Muscle layer of duodenum (tissue), 2 donors: ENCODE results near the gene SPIRE2.

Experiments
- H3K27ac ChIP-seq: one replicate; pipeline ENCODE4 v1.7.0; 2013; ENCODE audit warnings: mild to moderate bottlenecking, low read length
- H3K27me3 ChIP-seq: one replicate; pipeline ENCODE4 v1.7.0; 2013; ENCODE audit warnings: low read depth, mild to moderate bottlenecking, control low read depth, low read length
- H3K36me3 ChIP-seq, 2 donors: one replicate each; pipeline ENCODE4 v1.7.0; 2013; ENCODE audit warnings: low read length in 2 of 2, control low read depth in 1 of 2, mild to moderate bottlenecking in 1 of 2; ENCODE audit not compliant: insufficient read depth in 2 of 2, control insufficient read depth in 1 of 2
- H3K4me1 ChIP-seq, 2 donors: one replicate each; pipeline ENCODE4 v1.7.0; 2013; ENCODE audit warnings: low read length in 2 of 2, mild to moderate bottlenecking in 2 of 2, control low read depth in 1 of 2, moderate library complexity in 1 of 2; ENCODE audit not compliant: insufficient read depth in 2 of 2, control insufficient read depth in 1 of 2
- H3K4me3 ChIP-seq, 2 donors: one replicate each; pipeline ENCODE4 v1.7.0; 2013; ENCODE audit warnings: low read length in 2 of 2, low read depth in 1 of 2, mild to moderate bottlenecking in 1 of 2
- H3K9me3 ChIP-seq, 2 donors: one replicate each; pipeline ENCODE4 v1.7.0; 2013; ENCODE audit warnings: low read length in 2 of 2, control low read depth in 1 of 2, mild to moderate bottlenecking in 1 of 2; ENCODE audit not compliant: control insufficient read depth in 1 of 2
- donor health status: healthy.

SPIRE2 gene

DNA sequence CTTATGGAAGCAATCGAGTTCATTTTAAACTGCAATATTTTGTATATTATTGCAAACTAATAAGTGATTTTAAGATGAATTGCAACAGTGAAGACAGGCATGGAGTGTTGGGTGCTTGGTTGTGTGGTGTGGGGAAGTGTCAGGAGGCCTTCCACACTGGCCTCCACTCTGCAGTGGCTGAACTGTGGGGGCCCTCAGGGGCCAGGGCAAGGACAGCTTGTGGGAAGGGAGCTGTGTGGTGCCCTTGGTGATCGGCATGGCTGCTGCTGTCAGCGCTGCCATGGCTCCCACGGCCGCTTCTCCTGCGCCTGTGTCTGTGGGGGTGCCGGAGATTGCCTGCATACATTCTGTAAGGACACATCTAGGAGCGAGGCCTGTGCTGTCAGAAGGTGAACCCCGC is 64.4 kb downstream of the SPIRE2 start:
- H3K9me3 ChIP-seq, result no peaks in the 10 kb centered on the region
- H3K4me1 ChIP-seq, result peaks cover 0 to 6% of the 10 kb centered on the region in 2 donors
- H3K4me3 ChIP-seq, result no peak overlapping the region
- H3K27ac ChIP-seq, result no peak overlapping the region
- H3K27me3 ChIP-seq, result no peaks in the 10 kb centered on the region
- peaks cover 42 to 81% of the 10 kb centered on the region in 2 donors for H3K36me3 ChIP-seq

DNA sequence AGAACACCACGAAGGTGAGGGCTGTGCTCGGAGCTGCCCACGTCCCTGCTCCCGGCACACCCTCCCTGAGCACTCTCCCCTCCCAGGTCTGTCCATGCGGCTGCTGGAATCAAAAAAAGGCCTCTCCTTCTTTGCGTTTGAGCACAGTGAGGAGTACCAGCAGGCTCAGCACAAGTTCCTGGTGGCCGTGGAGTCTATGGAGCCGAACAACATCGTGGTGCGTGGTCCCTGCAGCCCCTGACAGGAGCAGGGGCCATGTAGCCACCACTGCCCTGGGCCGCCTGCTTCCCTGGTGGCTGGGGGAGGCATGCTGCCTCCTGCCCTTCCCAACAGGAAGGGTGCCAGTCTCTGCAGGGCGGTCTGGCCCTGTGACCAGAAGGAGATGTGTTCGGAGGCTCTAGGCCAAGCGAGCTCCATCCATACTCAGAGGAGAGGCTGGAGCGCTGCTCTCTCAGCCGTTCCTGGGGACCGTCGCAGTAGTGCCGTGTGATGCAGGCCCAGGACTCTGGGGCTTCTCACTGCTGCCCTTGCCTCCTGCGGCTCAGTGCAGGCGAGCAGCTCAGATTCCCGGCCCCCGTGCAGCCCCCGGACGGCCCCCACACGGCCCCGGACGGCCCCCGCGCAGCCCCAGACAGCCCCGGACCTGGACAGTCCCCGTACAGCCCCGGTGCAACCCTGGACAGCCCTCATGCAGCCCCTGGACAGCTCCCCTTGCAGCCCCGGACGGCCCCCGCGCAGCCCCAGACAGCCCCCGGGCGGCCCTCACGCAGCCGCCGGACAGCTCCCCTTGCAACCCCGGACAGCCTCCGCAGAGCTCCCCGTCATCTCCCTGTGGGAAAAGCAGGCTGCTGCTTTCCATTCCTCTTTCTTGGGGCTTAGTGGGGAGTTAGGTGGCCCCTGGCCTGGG is 65.6 kb downstream of the SPIRE2 start:
- H3K4me1 ChIP-seq, result peaks cover 0 to 6% of the 10 kb centered on the region in 2 donors
- H3K36me3 ChIP-seq, result peaks cover 44 to 82% of the 10 kb centered on the region in 2 donors
- no peak overlapping the region for H3K4me3 ChIP-seq

DNA sequence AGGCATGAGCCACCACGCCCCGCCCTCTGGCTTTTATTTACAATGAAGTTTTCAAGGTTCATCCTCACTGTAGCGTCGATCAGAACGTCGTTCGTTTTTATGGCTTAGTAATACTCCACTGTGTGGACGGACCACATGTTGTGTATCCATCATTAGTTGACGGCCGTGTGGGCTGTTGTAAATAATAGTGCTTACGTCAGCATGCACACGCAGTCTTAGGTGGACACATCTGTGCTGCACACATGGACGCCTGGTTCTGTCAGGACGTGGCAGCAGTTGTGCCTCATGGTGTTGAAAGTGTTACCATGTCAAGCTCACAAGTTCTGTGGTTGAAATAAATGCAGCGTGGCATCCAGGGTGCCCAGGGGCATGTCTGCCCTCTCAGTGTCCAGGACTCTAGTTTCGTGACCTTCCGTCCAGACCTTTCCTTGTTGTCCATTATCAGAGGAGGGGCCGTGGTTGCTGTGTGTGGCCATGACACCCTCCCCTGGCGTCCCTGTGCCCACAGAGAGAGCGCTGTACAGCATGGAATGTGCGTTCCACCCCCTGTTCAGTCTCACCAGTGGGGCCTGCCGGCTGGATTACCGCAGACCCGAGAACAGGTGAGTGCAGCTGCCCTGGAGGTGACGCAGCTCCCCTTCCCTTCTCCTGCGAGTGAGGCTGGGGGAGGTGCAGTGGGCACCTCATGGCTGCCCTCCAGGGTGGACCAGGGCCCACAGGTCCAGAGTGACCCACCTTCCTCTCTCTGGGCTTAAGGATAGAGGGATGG is 67.4 kb downstream of the SPIRE2 start:
- Histone ChIP-seq H3K36me3 (peaks cover 46 to 93% of the 10 kb centered on the region in 2 donors), H3K9me3 (no peaks in the 10 kb centered on the region), H3K27me3 (no peaks in the 10 kb centered on the region), H3K4me3 (no peak overlapping the region), H3K27ac (no peak overlapping the region), H3K4me1 (peaks cover 0 to 6% of the 10 kb centered on the region in 2 donors)

More for the DNA sequence above, 65.6 kb downstream of the SPIRE2 start:
- H3K27ac ChIP-seq, result no peak overlapping the region
- H3K27me3 ChIP-seq, result no peaks in the 10 kb centered on the region
- H3K9me3 ChIP-seq, result no peaks in the 10 kb centered on the region

DNA sequence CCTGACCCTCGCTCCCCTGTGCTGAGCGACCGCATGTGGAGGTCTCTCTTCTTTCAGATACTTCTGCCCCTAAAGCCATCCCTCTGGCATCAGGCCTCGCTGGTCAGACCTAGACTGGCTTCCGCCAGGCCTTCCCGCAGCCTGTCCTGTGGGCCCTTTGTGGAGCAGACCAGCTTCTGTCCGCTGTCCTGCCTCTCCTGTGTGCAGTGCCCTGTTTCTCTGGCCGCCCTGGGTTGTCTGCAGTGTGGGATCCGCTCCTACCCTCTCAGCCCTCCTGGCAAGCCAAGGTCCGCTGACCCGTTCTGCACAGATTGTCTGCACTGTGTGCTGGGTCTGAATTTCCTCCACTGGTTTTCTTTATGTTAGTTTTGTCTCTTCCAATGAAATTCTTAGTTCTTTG is 68.9 kb downstream of the SPIRE2 start:
- H3K36me3 ChIP-seq, result peaks cover 45 to 85% of the 10 kb centered on the region in 2 donors
- no peak overlapping the region for H3K27ac ChIP-seq
- no peak overlapping the region for H3K4me3 ChIP-seq
- H3K9me3 ChIP-seq, result no peaks in the 10 kb centered on the region
- no peaks in the 10 kb centered on the region for H3K27me3 ChIP-seq
- no peaks in the 10 kb centered on the region for H3K4me1 ChIP-seq

DNA sequence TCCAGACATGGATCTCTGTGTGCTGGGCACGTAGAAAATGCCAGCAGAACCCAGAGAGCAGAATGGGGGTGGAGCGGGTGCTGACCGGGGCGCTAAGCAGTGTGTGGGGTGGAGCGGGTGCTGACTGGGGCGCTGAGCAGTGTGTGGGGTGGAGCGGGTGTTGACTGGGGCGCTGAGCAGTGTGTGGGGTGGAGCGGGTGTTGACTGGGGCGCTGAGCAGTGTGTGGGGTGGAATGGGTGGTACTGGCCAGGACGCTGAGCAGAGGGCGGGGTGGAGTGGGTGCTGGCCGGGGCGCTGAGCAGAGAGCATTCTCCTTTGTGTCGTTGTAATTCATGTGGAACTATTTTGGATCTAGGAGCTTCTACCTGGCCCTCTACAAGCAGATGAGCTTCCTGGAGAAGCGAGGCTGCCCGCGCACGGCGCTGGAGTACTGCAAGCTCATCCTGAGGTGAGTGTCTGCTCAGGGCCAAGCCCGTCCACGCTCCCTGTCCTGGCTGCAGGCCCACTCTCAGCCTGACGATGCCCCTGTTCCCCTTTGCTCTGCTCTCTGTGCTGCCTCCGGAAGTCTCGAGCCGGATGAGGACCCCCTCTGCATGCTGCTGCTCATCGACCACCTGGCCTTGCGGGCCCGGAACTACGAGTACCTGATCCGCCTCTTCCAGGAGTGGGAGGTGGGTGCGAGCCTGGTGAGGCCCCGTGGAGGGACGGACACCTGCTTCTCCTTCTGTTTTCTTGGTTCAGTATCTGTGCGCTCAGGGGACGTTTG is 70.1 kb downstream of the SPIRE2 start:
- H3K27ac ChIP-seq, result no peak overlapping the region
- peaks cover 34 to 80% of the 10 kb centered on the region in 2 donors for H3K36me3 ChIP-seq
- no peaks in the 10 kb centered on the region for H3K27me3 ChIP-seq
- H3K4me1 ChIP-seq, result no peaks in the 10 kb centered on the region
- H3K4me3 ChIP-seq, result no peak overlapping the region
- no peaks in the 10 kb centered on the region for H3K9me3 ChIP-seq

DNA sequence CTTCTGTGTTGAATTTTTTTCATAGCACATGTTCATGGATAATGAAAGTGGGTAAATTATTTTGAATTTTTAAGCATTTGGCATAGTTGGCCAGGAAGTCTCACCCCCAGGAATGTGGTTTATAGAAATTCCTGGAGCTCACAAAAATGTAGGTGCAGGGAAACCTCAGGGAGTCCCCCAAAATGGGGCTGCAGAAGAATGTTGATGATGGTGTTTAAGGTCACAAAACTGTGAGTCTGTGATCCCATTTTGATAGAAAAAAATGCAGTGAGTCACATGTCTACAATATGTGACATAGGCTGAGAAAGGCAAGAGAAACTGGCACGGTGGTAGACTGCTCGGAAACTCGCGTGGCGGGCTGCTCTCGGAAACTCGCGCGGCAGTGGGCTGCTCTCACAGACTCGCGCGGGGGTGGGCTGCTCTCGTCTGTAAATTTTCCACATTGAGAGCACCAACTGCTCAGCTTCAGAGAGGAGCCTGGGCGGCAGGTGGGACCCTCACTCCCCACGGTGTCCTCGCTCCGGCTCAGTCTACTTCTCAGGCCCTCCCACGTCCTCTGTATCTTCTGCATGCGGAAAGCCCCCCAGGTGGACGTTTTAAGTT is 71.7 kb downstream of the SPIRE2 start:
- Histone ChIP-seq H3K4me1 (no peaks in the 10 kb centered on the region), H3K9me3 (no peaks in the 10 kb centered on the region), H3K36me3 (peaks cover 34 to 79% of the 10 kb centered on the region in 2 donors), H3K27ac (no peak overlapping the region), H3K4me3 (no peak overlapping the region), H3K27me3 (no peaks in the 10 kb centered on the region)

DNA sequence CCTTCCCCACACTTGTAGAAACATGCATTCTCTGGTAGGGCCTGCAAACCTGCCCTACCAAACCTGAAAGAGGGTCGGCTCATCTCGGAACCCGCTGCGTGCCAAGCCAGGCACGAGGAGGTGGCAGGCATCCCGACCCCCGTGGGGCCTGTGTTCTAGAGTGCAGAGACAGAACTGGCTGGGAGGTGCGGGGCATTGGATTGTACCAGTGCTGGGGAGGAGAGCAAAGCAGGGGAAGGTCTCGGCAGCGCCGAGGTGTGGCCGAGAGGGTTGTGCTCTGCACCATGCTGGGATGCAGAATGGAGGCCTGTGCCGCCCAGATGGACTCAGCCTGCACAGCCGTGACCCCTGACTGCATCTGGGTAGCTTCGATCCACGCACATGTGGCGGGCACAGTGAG is 72.6 kb downstream of the SPIRE2 start:
- Histone ChIP-seq H3K4me3 (no peak overlapping the region), H3K27me3 (no peaks in the 10 kb centered on the region), H3K9me3 (no peaks in the 10 kb centered on the region), H3K4me1 (no peaks in the 10 kb centered on the region), H3K27ac (no peak overlapping the region), H3K36me3 (peaks cover 35 to 78% of the 10 kb centered on the region in 2 donors)

DNA sequence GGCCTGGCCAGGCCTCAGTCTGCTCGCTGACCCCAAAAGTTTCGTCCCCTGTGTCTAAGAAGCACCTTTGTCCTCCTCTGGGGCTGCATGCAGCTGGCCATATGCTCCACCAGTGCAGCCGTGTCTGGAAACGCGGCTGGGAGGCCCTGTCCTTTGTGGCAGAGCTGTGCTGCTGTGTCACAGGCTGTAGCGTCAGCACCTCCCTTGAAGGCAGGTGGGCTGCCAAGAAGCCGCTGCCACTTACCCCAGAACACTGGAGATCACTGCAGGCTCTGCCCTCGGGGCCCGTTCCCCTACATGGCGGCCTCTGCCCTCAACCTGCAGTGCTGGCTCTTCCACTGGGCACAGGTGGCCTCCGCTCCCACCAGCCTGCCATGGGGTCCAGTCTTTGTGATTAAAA is 74.7 kb downstream of the SPIRE2 start:
- Histone ChIP-seq H3K4me3 (no peak overlapping the region), H3K4me1 (no peaks in the 10 kb centered on the region), H3K27ac (no peak overlapping the region), H3K36me3 (peaks cover 37 to 79% of the 10 kb centered on the region in 2 donors), H3K27me3 (no peaks in the 10 kb centered on the region), H3K9me3 (no peaks in the 10 kb centered on the region)

DNA sequence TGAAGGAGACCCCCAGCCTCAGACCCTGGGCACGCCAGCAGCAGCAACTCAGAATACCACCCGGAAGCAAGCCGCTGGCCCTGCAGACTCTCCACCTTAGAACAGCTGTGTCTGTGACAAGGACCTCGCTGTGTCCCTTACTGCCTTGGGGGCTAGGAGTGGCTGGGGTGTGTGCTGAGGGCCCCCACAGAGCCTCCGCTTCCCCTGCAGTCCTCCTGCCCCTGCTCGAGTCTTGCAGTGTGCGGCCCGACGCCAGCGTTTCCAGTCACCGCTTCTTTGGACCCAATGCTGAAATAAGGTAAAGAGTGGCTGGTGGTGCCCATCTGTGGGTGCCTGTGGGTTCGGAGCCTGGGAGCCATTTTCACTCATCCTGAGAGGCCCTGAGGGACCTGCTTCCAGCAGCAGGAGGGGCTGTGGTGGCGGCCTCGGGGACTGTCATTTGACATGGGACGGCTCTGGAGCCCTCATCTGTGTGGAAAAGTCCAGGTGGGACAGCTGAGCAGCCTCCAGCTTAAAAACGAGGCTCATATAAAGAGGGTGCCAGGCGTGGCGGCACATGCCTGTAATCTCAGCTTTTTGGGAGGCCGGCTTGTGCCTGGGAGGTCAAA is 75.7 kb downstream of the SPIRE2 start:
- Histone ChIP-seq H3K27ac (no peak overlapping the region), H3K4me1 (no peaks in the 10 kb centered on the region), H3K9me3 (no peaks in the 10 kb centered on the region), H3K4me3 (no peak overlapping the region), H3K27me3 (no peaks in the 10 kb centered on the region), H3K36me3 (peaks cover 34 to 78% of the 10 kb centered on the region in 2 donors)

DNA sequence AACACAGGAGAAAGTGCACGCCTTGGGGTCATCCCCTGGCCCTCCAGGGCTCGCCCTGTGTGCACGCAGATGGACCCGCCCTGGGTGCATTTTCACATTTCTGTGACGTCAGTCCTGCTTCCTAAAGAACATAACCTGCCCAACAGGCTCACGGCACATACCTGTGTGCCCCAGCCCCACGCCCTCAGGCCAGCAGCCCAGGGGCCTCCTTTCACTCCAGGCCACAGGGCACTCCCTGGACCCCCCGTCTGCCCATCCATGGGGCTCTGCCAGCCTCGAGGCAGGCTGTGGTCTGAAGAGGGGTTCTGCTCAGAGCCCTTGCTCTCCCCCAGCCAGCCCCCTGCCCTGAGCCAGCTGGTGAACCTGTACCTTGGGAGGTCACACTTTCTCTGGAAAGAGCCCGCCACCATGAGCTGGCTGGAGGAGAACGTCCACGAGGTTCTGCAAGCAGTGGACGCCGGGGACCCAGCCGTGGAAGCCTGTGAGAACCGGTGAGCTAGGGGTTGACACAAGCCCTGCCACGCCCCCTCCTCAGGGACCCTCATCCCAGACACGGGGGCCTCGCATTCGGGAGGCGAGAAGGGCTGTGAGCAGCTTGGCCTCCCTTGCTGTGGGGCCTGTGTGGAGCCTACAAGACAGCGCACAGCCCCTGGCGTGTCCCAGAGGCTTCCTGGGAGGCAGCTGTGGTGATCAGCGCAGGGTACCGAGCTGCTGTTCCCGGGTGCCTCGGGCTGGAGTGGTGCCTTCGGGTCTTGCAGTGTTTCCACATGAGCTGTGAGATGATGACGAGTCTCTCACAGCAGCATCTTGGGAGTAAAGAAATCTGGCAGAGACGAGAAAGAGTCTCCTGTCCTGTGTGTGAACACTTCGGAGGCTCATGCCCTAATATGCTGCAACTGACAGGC is 76.6 kb downstream of the SPIRE2 start:
- H3K4me3 ChIP-seq, result no peak overlapping the region
- peaks cover 31 to 74% of the 10 kb centered on the region in 2 donors for H3K36me3 ChIP-seq
- no peak overlapping the region for H3K27ac ChIP-seq
- H3K9me3 ChIP-seq, result no peaks in the 10 kb centered on the region
- peaks cover 0 to 3% of the 10 kb centered on the region in 2 donors for H3K4me1 ChIP-seq
- no peaks in the 10 kb centered on the region for H3K27me3 ChIP-seq
